ENCODE measurements around the gene JADE2. TPM values are rescaled to one million over a fixed set of nuclear protein-coding genes. Genes with fewer than 3 reads are reported as not detected.

The JADE2 gene
- total RNA-seq, 1 donor from 2014 or later, result 3.0 TPM

DNA sequence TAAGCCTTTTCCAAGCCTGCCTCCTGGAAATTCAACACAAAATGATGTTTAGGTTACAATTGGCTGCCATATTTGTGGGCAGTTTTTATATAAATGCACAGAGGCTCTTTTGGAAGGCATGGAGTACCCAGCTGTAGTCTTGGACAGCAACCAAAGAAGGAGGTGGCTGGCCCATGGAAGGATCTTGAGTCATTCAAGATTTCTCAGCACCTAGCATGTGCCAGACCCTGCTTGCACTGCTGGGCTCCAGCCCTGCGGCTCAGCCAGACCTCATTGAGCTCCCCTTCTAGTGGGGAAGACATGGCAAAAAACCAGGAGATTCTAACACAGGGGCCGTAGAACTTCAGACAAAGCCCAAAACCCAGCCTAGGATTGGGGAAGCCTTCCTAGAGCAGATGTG is 22.1 kb downstream of the JADE2 start:
- Mint-ChIP-seq H3K36me3 (ENCODE audit: low read depth, unreplicated experiment) (no peaks in the 10 kb centered on the region), H3K9me3 (ENCODE audit: unreplicated experiment) (no peaks in the 10 kb centered on the region), H3K4me3 (ENCODE audit: unreplicated experiment) (no peak overlapping the region), H3K4me1 (ENCODE audit: unreplicated experiment) (no peaks in the 10 kb centered on the region), H3K27ac (ENCODE audit: unreplicated experiment) (no peak overlapping the region), H3K27me3 (ENCODE audit: unreplicated experiment) (no peaks in the 10 kb centered on the region)
- DNase-seq (ENCODE audit: low spot score), result no peak
- TF ChIP-seq, protein P1, sequence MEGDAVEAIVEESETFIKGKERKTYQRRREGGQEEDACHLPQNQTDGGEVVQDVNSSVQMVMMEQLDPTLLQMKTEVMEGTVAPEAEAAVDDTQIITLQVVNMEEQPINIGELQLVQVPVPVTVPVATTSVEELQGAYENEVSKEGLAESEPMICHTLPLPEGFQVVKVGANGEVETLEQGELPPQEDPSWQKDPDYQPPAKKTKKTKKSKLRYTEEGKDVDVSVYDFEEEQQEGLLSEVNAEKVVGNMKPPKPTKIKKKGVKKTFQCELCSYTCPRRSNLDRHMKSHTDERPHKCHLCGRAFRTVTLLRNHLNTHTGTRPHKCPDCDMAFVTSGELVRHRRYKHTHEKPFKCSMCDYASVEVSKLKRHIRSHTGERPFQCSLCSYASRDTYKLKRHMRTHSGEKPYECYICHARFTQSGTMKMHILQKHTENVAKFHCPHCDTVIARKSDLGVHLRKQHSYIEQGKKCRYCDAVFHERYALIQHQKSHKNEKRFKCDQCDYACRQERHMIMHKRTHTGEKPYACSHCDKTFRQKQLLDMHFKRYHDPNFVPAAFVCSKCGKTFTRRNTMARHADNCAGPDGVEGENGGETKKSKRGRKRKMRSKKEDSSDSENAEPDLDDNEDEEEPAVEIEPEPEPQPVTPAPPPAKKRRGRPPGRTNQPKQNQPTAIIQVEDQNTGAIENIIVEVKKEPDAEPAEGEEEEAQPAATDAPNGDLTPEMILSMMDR (IDR thresholded peaks at IDR 0.05; ENCODE audit: unreplicated experiment), result no peak

DNA sequence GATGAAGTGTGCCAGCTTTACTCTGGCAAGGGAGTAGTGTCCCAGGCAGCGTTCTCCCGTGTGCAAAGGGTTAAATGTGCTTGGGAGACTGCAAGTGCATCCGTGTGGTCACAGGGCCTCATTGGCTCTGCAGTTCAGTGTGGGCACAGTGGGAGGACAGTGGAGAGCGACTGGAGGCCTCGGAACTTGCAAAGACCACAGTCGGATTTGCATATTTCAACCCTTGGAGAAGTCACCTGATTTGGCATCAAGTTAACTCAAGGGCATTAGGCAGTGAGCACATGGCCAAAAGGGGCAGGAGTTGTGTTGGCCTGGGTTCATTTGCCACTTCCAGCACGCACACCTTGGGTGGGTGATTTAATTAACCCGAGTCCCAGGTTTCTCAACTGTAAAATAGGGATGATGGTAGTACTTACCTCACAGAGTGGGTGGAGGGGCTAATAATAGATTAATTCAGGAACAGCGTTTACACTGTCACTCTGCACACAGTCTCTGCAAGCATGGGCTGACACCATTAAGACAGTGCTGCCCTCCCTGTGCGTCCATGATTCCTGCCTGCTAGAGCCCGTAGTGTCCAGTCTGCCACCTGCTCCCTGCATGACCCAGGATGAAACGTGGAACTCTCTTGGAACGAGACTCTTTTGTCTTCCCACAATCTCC is 22.7 kb downstream of the JADE2 start:
- no peaks in the 10 kb centered on the region for H3K36me3 Mint-ChIP-seq (ENCODE audit: low read depth, unreplicated experiment)
- H3K27me3 Mint-ChIP-seq (ENCODE audit: unreplicated experiment), result no peaks in the 10 kb centered on the region
- no peak overlapping the region for H3K4me3 Mint-ChIP-seq (ENCODE audit: unreplicated experiment)
- DNase-seq (ENCODE audit: low spot score), result no peak
- TF ChIP-seq, protein P1 (IDR thresholded peaks at IDR 0.05; ENCODE audit: unreplicated experiment), result no peak
- no peaks in the 10 kb centered on the region for H3K9me3 Mint-ChIP-seq (ENCODE audit: unreplicated experiment)
- no peak overlapping the region for H3K27ac Mint-ChIP-seq (ENCODE audit: unreplicated experiment)
- no peaks in the 10 kb centered on the region for H3K4me1 Mint-ChIP-seq (ENCODE audit: unreplicated experiment)

DNA sequence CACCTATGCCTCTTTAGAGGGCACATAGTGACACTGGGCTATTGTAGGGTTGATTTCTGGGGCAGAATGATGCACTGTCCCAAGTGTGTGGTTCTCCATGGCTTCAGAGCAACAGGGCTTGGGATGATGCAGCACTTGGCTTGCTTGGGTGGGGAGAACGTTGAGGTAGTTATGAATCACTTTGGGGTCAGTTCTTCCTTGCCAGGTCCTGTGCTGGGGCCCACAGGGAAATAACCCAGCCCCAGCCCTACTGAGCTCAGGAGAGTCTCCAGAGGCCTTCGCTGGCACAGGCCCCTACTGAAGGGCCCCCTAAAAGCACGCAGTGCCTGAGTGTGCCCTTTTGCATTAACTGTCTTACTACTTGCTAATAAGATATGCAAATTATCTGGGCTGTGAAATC is 24.2 kb downstream of the JADE2 start:
- TF ChIP-seq, protein P1 (IDR thresholded peaks at IDR 0.05; ENCODE audit: unreplicated experiment), result no peak
- Mint-ChIP-seq H3K27ac (ENCODE audit: unreplicated experiment) (no peak overlapping the region), H3K27me3 (ENCODE audit: unreplicated experiment) (no peaks in the 10 kb centered on the region), H3K9me3 (ENCODE audit: unreplicated experiment) (no peaks in the 10 kb centered on the region), H3K4me3 (ENCODE audit: unreplicated experiment) (no peak overlapping the region), H3K4me1 (ENCODE audit: unreplicated experiment) (no peaks in the 10 kb centered on the region), H3K36me3 (ENCODE audit: low read depth, unreplicated experiment) (no peaks in the 10 kb centered on the region)
- no peak for DNase-seq (ENCODE audit: low spot score)

DNA sequence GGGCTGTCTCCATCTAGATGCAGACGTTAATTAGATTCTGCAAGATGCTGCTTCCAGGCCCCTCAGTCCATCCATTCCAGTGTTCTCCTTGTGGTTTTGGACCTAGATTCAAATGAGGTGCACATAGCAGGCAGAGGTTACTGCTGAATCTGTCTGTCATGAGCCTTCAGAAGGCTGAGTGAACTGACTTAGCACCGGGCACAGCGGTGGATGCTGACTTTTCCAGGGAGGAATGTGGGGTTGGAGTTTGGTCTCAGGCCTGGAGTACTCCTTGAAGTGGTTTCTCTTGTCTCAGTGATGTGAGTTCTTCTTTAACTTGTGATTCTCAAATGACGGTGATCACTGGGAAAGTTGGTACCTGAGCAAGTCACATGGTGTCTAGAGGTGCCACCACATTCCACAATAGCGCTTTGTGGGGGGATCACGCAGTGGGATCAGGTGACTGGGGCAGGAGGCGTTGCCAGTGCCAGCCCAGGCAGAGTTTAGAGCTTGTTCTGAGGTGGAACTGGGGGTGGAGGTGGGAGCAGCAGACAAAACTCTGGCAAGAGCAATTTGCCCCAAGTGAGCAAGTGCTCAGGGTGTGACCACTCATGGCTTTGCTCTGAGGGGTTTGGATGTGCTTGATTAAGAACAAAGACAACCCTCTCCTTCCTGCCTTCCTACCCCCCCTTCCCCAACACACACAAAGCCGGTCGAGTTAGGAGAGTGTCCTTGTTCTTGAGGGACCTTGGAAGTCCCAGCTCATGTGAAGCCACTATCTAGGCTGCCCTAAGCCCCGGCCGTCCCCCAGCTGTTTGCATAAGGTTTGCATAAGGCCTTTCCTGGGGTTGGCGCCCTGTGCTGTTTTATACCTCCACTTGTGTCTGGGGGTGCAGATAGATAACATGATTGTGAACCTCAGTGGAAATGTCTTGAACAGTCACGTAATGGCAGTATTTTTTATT is 25.1 kb downstream of the JADE2 start:
- H3K4me3 Mint-ChIP-seq (ENCODE audit: unreplicated experiment), result no peak overlapping the region
- H3K27me3 Mint-ChIP-seq (ENCODE audit: unreplicated experiment), result no peaks in the 10 kb centered on the region
- no peaks in the 10 kb centered on the region for H3K4me1 Mint-ChIP-seq (ENCODE audit: unreplicated experiment)
- H3K27ac Mint-ChIP-seq (ENCODE audit: unreplicated experiment), result no peak overlapping the region
- H3K36me3 Mint-ChIP-seq (ENCODE audit: low read depth, unreplicated experiment), result no peaks in the 10 kb centered on the region
- TF ChIP-seq, protein P1 (IDR thresholded peaks at IDR 0.05; ENCODE audit: unreplicated experiment), result no peak
- H3K9me3 Mint-ChIP-seq (ENCODE audit: unreplicated experiment), result no peaks in the 10 kb centered on the region
- DNase-seq (ENCODE audit: low spot score), result no peak

DNA sequence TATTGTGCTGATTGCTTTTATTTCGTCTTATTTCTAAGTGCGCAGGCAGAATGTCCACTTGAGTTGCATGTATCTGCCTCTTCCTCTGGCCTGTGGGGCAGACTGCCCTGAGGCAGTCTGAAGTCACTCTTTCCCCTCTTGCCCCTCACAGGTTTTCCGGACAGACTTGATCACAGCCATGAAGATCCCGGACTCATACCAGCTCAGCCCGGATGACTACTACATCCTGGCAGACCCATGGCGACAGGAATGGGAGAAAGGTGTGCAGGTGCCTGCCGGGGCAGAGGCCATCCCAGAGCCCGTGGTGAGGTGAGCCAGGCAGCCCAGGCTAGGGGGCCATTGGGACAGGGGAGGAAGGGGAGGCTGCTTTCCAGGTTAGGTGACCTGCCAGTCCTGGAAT is 26.4 kb downstream of the JADE2 start:
- Mint-ChIP-seq H3K4me1 (ENCODE audit: unreplicated experiment) (peaks cover 3% of the 10 kb centered on the region), H3K4me3 (ENCODE audit: unreplicated experiment) (no peak overlapping the region), H3K27me3 (ENCODE audit: unreplicated experiment) (peaks cover 3% of the 10 kb centered on the region), H3K9me3 (ENCODE audit: unreplicated experiment) (peaks cover 3% of the 10 kb centered on the region), H3K36me3 (ENCODE audit: low read depth, unreplicated experiment) (peaks cover 2% of the 10 kb centered on the region), H3K27ac (ENCODE audit: unreplicated experiment) (no peak overlapping the region)
- TF ChIP-seq, protein P1 (IDR thresholded peaks at IDR 0.05; ENCODE audit: unreplicated experiment), result no peak
- no peak for DNase-seq (ENCODE audit: low spot score)

All from endothelial cell (in vitro differentiated cells).